ENCODE results near the gene ALDH4A1. TPM values are rescaled to one million over a fixed set of nuclear protein-coding genes. Genes with fewer than 3 reads are reported as not detected.

ALDH4A1 gene
- total RNA-seq, 3 donors from 2014 or later, result 15.7 to 81.0 (median 23.7) TPM

GRCh38 chr1:18949686-18950400 is 47.5 kb upstream of the ALDH4A1 start:
- intact Hi-C loops (cut with DNase I; ENCODE audit: low total_unique reads), result no loop called here
- Histone ChIP-seq H3K9me3 (no peaks in the 10 kb centered on the region), H3K4me1 (peaks cover 21 to 27% of the 10 kb centered on the region in 2 donors), H3K27me3 (no peaks in the 10 kb centered on the region), H3K4me3 (peak overlapping the region; percentile 30 to 65 (median 36)), H3K36me3 (no peaks in the 10 kb centered on the region), H3K27ac (peak overlapping the region; percentile 83 to 92)
- peak in 1 of 2 donors; percentile 61 for DNase-seq (ENCODE audit: low spot score in 2 of 2)
- TF ChIP-seq POLR2AphosphoS5 (IDR thresholded peaks at IDR 0.05) (peak in 1 of 3 donors; percentile 56), POLR2A (IDR thresholded peaks at IDR 0.05) (no peak)

- no peaks in the 10 kb centered on the region for H3K27me3 ChIP-seq
- intact Hi-C loops (cut with DNase I; ENCODE audit: low total_unique reads), result no loop called here
- H3K27ac ChIP-seq, result peak overlapping the region; percentile 83 to 92
- no peaks in the 10 kb centered on the region for H3K36me3 ChIP-seq
- H3K4me3 ChIP-seq, result peak overlapping the region; percentile 30 to 65 (median 36)
- peaks cover 14 to 28% of the 10 kb centered on the region in 2 donors for H3K4me1 ChIP-seq
- peak in 1 of 2 donors; percentile 58 for DNase-seq (ENCODE audit: low spot score in 2 of 2)
- no peaks in the 10 kb centered on the region for H3K9me3 ChIP-seq
- TF ChIP-seq POLR2AphosphoS5 (IDR thresholded peaks at IDR 0.05) (no peak), POLR2A (IDR thresholded peaks at IDR 0.05) (no peak), CTCF (IDR thresholded peaks at IDR 0.05) (no peak)
Observed at GRCh38 chr1:18948913-18949685, 46.7 kb upstream of the ALDH4A1 start.

GRCh38 chr1:18948048-18948912 is 45.9 kb upstream of the ALDH4A1 start:
- peak overlapping the region in 1 of 3 donors; percentile 65 for H3K4me3 ChIP-seq
- DNase-seq (ENCODE audit: low spot score in 2 of 2), result peak in 1 of 2 donors; percentile 87
- TF ChIP-seq POLR2A (IDR thresholded peaks at IDR 0.05) (no peak), POLR2AphosphoS5 (IDR thresholded peaks at IDR 0.05) (no peak), CTCF (IDR thresholded peaks at IDR 0.05) (no peak)

GRCh38 chr1:18947570-18947969 is 45.2 kb upstream of the ALDH4A1 start:
- peaks cover 11 to 28% of the 10 kb centered on the region in 2 donors for H3K4me1 ChIP-seq
- no peak overlapping the region for H3K4me3 ChIP-seq
- no peaks in the 10 kb centered on the region for H3K9me3 ChIP-seq
- intact Hi-C loops (cut with DNase I; ENCODE audit: low total_unique reads), result no loop called here
- no peak for DNase-seq (ENCODE audit: low spot score in 2 of 2)
- no peaks in the 10 kb centered on the region for H3K36me3 ChIP-seq
- TF ChIP-seq POLR2AphosphoS5 (IDR thresholded peaks at IDR 0.05) (no peak), CTCF (IDR thresholded peaks at IDR 0.05) (no peak), POLR2A (IDR thresholded peaks at IDR 0.05) (no peak)
- peak overlapping the region; percentile 83 to 92 for H3K27ac ChIP-seq
- no peaks in the 10 kb centered on the region for H3K27me3 ChIP-seq

More at GRCh38 chr1:18948048-18948912, 45.9 kb upstream of the ALDH4A1 start:
- intact Hi-C loops (cut with DNase I; ENCODE audit: low total_unique reads), result no loop called here
- Histone ChIP-seq H3K27me3 (no peaks in the 10 kb centered on the region), H3K4me1 (peaks cover 11 to 28% of the 10 kb centered on the region in 2 donors), H3K27ac (peak overlapping the region; percentile 83 to 92), H3K9me3 (no peaks in the 10 kb centered on the region), H3K36me3 (no peaks in the 10 kb centered on the region)
